Hematopoietic multipotent progenitor cell (in vitro differentiated cells): ENCODE measurements around the gene CEP104. TPM values are rescaled to one million over a fixed set of nuclear protein-coding genes. Genes with fewer than 3 reads are reported as not detected.

ENCODE experiments used
- DNase-seq, 3 donors: peaks; one replicate each; pipeline ENCODE4 v3.0.0-alpha.2; 2011 to 2015; ENCODE audit warnings: low read depth in 2 of 3, low spot score in 2 of 3
- total RNA-seq: library from RNA; depleted of rRNA; stranded (reverse); fragments of >200 nt; gene quantifications from one replicate; pipeline ENCODE4 v1.2.3, GENCODE V29; 2012

Gene CEP104
- total RNA-seq, 1 donor = 15.3 TPM

DNA sequence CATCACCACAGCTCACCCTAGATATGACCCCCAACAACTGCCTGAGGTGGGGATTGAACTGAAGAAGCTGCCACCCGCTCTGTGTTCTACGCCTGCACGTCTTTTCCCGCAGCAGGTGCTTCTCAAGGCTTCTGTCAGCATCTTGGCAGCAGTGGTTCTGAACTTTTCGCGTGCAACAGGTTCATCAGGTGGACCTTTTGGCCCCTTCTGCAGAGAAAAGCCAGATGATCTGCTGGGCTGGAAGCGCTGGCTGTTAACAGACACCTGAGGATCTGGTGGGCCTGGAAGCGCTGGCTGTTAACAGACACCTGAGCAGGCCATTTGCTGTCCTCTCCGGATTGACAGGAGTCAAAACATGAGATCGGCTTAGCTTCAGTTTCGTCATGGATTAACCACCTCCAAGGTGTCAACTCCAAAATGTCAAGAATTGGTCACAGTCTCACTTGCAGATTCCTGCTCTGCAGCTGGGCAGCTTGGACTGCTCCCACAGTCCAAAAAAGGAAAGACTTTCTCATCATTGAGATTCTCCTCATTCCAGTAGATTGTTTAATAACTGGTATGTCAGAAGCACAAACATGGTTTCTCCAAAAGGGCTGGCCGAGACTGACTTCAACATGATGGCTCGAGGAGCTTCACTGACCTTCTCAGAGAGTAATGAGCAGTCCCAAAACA is 38.4 kb upstream of the CEP104 start:
- DNase-seq = no peak

DNA sequence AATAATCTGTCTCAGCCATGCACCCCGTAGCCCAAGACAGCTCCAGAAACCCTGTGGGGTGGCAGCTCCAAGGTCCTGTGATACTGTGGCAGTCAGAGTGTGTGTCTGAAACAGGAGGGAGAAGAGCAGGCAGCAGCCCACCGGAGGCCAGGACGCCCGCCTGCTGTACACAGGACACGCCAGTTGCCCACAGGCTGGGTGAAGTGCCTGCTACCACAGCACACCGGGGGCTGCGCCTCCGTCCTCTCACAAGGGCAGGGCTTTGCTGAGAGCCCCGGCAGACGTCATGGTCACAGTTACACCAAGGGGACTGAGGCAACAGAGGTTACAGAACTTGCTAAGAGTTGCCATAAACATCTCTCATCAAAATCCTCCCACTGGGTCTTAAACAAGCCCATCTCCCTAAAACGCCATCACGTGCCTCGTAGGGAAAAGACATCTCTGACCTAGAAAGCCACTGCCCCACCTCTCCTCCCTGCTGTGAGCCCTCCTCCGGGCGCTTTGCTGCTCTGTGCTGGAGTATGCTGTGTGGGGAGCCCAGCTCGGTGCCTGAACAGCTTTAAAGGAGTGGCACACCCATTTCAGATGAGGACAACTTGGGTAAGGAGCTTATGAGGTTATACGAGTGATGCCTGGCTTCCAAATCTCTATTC is 37.7 kb upstream of the CEP104 start:
- DNase-seq = no peak

DNA sequence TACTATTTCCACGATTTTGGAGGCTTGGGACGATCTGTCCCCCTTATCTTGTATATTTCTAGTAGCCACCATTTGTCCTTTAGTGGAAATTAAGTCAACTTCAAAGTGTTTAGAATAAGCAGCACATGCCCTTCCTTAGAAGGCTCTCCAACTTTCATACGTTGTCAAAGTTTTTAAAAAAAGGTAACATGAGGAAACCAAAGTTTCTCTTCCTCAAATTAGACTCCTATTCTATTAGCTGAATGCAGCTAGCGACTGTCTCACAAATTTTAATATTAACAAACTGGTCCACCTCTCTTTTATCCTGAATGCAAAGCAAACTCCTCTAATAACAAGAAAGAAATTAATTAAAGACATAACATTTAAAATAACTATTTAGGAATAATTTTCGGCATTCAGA is 36.2 kb upstream of the CEP104 start:
- no peak for DNase-seq

DNA sequence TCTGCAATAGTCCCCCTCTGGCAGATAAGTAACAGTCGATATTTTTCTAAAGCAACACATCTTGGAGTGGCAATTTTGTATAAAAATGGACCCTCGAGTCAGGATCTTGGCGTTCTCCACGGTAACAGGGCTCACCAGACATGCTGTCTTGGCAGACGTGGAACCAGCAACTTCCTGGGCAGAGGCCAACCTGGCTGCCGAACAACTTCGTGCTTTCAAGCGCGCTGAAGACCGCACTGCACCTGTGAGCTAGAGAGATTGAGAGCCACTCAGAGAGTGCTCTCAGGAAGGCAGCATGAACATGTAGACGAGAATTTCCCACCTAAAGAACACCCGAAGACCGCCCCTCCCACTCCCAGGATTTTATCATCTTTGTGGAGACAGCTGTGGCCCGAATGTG is 35.7 kb upstream of the CEP104 start:
- no peak for DNase-seq

DNA sequence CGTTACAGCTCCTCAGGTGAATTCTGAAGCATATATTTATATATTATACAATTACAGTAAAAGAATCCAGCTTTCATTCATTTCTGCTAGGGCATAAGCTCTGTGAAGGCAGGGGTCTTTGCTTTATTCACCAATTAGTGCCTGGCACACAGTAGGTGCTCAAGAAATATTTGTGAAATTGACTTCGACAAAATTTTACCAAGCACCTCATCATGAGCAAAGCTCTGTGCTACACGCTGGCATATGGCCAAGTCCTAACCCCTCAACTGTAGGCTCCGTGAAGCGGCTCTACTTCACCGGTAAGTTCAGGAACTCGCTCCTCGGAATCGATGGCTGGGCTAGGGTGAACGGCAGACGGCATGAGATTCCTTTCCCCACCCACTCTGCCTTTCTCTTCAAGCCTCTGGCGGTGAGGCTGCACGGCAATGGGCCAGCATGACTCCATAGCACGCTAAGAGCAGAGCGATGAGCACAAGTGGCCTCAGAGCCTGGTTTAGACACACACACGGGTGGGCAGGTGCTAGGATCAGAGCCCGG is 34.4 kb upstream of the CEP104 start:
- DNase-seq = peak in 1 of 3 donors; percentile 29

DNA sequence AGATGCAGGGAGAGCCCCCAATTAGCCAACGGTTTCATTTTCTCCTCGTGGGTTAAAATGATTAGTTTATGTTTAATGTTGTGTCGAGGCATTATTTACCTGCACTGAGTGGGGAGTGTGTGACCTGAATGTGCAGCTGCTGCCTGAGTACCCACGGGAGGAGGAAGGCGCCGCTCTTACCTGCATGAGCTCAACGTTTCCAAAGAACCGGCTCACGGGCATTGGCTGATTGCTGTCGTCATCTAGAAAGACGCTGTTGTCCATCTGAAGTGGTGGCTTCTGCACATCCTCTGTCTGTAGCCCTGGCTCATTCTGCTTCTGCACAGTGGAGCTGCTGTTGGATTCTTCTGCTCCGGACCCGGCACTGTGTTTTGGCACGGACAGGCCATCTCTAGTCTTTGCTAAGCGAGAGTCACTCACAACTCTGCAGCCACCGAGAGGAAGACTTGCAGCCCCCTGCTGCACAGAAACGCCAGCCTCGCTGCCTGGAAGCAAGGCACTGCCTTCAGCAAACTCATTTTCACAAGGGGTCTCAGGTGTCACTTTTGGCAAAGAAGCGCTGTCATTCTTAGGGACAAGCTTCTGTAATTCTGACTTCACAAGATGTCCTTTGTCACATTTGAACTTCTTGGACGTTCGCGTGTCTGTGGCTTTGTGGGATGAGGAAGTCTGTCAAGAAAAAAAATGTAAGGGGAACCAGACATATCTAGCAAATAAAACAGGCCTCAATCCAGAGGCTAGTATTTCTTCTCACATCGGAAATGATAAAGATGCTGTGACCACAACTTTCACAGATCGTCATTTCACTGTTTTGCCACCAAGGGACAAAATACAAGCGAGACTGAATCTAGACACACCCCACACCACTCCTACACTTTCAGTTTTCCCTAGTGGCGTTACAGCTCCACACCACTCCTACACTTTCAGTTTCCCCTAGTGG is 33.6 kb upstream of the CEP104 start:
- DNase-seq = peak in 2 of 3 donors; percentile 74 to 76

DNA sequence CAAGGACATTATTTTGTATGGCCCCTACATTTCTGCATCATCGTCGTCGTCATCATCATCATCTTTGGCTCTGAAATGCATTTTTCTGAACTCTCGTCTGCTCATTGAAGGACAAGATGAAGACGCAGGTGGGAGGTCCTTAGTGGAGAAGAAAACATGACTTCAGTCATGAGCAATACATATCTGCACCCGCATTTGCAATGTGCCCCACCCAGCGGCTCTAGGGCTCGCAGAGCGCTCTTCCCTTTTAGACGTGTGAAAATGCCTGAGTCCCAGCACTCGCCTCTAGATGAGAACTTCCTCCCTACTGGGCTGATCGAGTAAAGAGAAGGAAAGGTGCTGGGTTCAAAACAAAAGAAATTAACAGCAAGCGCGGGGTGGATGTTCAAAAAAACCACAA is 32.9 kb upstream of the CEP104 start:
- no peak for DNase-seq

DNA sequence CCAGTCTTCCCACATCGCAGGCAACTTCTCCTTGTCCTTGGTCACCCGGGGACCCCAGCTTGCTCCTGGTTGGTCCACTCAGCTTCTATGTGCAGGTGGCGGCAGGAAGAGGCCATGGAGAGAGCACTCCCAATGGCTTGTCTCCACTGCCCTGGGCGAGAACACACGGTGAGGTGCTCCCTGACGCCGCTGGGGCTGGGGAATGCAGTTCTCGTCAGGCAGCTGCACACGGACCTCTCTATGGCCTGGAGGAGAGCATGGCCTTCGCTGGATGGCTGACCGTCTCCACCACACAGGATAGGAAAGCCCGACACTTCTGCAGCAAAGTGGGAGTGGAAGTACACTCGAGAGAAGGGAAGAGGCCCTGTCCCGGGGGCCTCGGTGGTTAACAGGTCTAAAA is 31.3 kb upstream of the CEP104 start:
- DNase-seq = no peak

DNA sequence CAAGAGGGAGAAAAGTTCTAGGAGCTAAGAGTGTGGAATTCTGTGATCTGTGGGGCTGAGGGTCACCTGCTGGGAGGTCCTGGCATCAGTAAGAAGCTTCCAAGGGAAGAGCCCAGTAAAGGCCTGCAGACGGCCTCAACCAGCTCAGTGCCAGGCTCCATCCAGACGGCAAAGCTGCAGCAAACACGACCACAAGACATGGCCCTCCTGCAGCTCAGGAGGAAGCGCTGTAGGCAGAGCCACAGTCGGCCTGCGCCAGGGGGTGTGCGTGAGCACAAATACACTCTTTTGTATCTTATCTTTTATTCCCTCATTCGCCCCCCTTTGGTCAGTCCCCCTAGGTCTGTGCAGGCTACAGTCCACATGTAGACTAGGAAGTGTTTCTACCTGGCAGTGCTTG is 29.7 kb upstream of the CEP104 start:
- DNase-seq = no peak

DNA sequence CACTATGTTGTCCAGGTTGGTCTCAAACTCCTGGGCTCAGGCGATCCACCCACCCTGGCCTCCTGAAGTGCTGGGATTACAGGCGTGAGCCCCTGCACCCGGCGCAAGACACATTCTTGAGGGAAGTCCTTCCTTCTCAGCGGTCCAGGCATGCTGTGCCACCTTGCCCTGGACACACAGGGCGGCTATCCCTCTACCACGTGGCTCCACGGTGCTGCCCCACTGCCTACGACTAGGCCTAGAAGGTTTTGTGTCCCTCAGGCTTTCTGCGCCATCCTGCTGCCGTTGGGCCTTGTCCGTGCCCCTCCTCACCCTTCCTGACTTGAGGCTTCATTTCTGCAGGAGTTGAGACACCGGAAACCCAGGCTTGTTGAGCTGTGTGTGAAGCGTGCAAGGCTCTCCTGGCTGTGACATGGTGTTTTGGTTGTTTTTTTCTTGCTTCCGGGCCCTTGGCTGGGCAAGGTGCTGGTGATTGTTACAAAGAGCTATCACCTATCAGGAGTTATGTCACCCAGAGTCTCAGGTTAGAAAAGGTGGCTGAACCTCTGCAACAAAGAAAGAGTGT is 29.2 kb upstream of the CEP104 start:
- DNase-seq = no peak

DNA sequence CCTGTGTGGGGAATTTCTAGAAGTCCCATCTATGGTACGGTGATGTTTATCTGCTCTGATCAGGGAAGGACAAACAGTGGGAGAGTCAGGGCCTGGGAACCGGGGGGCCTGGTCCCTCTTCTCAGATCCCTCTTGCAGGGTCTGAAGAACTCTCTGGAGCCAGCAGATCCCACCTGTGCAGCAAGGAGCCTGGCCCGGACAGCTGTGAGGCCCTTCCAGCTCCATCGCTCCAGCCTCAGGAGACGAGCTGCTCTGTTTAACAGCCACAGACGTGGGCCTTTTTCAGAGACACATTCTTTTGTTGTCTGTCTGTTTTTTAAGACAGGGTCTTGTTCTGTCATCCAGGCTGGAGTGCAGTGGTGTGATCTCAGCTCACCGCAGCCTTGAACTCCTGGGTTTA is 28.6 kb upstream of the CEP104 start:
- DNase-seq = no peak

DNA sequence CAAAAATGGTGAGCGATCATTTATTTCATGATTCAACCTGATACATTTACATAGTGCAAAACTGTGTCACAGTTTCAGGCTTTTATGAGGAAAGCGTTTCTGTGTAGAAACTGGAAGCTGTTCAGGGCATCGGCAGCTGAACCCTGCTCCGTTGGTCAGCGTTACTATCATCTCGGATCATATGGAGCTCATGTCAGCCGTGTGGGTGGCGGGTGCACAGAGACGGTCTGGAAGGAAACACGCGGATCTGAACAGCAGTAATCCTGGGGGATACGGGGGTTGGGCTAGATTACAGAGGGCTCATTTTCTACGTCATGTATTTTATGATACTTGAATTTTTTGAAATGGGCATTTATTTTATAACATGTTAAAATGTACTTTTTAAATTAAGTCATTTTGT is 28.0 kb upstream of the CEP104 start:
- DNase-seq = no peak

DNA sequence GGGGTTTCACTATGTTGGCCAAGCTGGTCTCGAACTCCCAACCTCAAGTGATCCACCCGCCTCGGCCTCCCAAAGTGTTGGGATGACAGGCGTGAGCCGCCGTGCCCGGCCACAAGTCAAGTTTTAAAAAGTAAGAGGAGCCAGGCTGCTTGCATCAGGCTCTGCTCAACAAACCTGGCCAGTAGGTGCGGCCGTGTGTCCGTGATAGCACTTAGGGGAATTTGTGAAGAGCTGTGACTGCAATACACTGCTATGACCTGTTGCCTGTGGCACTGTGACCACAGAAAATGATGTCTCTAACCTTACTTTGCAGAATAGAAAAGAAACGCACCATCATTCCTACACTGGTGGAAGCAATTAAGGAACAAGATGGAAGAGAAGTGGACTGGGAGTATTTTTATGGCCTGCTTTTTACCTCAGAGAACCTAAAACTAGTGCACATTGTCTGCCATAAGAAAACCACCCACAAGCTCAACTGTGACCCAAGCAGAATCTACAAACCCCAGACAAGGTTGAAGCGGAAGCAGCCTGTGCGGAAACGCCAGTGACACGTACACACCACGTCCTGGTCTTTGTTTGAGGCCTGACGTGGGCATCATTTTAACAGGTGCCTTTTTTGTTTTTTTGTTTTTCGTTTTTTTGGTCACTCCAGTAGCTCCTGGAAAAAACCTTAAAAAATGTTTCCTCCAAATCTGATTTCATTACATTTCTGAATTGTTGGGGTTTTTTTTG is 26.3 kb upstream of the CEP104 start:
- DNase-seq = peak in 1 of 3 donors; percentile 15

DNA sequence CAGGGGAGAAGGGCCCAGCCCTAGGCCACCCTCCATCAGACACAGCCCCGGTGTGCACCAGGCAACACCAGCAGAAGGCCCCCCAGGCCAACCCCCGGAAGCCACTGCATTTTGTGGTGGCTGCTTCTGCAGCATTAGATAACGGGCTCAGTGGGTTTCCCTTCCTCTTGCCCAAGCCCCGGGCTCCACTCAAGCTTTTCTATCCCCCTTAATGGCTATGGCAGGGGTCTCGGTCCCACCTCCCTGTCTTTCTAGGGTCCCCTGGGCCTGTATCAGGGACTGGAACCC is 24.1 kb upstream of the CEP104 start:
- peak in 2 of 3 donors; percentile 70 to 79 for DNase-seq

DNA sequence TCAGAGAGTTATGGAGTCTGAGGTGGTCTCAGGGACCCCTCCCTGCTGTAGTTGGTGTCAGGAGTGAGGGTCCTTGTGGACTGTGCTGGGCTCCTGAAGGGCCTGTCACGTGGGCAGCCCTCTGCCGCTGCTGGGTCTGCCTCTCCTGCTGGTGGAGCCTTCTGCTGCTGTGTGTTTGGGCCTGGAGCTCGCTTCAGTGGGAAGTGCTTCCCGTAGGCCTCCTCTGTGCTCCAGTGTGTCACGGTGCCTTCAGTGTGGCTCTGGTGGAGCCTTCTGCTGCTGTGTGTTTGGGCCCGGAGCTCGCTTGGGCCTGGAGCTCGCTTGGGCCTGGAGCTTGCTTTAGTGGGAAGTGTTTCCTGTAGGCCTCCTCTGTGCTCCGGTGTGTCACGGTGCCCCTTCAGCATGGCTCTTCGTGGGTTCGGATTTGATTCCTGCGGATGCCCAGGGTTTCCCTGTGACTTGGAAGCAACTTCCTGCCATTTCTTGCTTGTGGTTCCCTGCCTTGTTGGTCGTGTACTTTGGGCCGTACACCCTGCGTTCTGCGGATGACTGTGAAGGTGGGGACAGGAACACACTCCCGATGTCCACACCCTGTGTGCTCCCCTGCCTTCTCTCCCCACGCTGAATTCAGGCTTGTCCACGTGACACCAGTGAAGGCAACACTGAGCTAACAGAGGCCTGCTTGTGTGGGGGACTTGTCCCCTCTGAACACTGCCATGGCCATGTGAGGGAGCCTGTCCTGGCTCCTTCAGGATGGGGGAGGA is 23.6 kb upstream of the CEP104 start:
- no peak for DNase-seq

DNA sequence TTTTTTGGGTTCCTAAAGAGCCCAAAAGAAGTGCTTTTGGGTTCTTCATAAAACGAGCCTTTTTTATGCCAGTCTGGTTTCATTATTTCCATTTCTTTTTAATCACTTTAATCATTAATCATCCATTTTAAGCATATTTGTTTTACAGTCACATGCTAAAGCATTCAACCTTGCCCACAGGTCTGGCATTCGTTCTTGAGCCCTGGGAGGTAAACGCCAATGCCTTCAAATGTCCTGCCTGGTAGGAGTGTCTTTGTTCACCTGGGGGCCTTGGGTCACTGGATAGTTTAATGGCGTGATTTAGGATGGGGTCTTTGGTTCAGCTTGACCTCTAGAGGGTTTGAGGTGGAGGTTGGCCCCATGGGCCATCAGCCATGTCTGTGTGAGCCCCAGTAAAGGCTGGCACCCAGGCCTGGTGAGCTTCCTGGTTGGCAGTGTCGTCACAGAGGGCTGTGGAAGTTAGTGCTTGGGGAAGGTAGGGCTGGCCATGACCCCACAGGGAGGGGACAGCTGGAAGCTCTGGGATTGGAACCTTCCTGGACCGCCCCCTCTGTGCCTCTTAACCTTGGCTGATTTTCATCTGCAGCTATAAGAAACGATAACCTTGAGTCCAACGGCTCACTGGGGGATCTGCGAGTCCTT is 22.9 kb upstream of the CEP104 start:
- no peak for DNase-seq

DNA sequence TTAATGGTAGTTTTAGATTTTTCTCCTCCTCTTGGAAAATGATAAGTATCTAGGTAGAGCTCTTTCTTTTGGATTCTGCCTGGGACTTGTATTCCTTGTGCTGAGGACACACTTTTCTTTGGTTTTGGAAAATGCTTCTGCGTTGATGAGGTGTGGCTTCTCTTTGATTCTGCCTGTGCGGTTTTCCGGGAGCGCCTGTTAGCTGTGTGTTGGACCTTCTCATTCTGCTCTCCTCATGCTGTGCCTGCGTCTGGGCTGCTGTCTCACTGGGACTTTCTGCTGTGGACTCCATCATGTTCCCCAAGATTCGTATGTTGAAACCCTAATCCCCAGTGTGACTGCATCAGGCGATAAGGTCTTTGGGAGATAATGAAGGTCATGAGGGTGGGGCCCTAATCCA is 22.1 kb upstream of the CEP104 start:
- DNase-seq = no peak

DNA sequence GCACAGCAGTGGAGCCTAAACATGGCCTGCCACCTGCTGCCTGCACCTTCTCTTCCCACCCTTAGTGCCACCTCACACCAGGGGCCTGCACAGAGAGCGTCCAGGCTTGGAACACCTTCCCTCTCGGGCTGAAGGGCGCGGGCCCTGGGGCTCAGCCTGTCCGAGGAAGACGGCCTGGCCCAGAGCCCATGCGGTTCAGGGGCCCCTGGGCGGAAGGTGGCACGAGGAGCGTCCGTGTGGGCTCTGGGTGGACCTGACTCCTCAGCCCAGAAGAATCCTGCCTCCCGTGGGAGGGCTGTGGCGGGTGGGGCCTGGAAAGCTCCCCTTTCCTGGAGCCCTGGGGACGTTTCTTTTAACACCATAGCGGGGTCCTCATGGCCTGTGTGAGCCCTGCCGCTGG is 19.7 kb upstream of the CEP104 start:
- DNase-seq = no peak

DNA sequence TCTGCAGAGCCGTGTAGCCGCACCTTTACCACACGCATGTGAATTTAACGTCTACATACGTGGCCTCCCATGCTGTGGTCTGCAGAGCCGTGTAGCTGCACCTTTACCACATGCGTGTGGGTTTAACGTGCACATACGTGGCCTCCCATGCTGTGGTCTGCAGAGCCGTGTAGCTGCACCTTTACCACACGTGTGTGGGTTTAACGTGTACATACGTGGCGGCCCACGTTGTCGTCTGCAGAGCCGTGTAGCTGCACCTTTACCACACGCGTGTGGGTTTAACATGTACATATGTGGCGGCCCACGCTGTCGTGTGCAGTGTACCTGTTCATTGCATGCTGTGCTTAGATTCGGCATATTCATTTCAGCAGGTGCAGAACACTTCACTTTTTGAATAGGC is 17.7 kb upstream of the CEP104 start:
- DNase-seq = no peak
